ENCODE results near the gene PCOLCE2.

DNA sequence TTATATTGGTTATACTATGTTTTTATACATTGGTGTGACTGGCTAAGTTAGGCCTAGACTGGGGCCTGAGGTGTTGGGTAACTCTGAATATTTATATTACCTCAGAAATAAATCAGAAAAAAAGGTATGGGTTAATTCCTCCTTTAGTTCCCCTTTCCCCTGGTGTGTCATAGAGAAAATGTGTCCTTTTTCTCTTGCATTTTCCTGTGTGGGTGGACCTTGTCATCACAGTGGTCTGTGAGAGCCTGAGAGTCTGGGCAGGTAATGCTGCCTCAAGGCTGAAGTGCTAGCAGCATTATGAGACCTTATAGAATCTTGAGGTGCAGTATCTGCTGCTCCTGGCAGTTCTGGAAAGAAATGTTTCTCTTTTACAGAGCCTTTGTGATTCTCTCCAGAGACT lies 69.7 kb downstream of the PCOLCE2 start:
- no peak for TF ChIP-seq HDGF (IDR thresholded peaks at IDR 0.05; ENCODE audit: borderline replicate concordance)
- TF ChIP-seq CTBP1 (IDR thresholded peaks at IDR 0.05; ENCODE audit: borderline replicate concordance) = no peak
- TF ChIP-seq, protein P1, sequence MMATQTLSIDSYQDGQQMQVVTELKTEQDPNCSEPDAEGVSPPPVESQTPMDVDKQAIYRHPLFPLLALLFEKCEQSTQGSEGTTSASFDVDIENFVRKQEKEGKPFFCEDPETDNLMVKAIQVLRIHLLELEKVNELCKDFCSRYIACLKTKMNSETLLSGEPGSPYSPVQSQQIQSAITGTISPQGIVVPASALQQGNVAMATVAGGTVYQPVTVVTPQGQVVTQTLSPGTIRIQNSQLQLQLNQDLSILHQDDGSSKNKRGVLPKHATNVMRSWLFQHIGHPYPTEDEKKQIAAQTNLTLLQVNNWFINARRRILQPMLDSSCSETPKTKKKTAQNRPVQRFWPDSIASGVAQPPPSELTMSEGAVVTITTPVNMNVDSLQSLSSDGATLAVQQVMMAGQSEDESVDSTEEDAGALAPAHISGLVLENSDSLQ (IDR thresholded peaks at IDR 0.05) = no peak
- TF ChIP-seq SP1 (IDR thresholded peaks at IDR 0.05) = no peak
- no peak for TF ChIP-seq SUZ12 (IDR thresholded peaks at IDR 0.05)
- no peak for TF ChIP-seq BHLHE40 (IDR thresholded peaks at IDR 0.05; ENCODE audit: borderline replicate concordance)
- no peak for TF ChIP-seq TARDBP (IDR thresholded peaks at IDR 0.05)
- no peak for TF ChIP-seq ELF4 (IDR thresholded peaks at IDR 0.05)
- TF ChIP-seq FOXA1 (IDR thresholded peaks at IDR 0.05) = no peak
- TF ChIP-seq FOXK2 (IDR thresholded peaks at IDR 0.05) = no peak

Measured in HEK293T (cell line).